GM21528 (cell line): Measurements from ENCODE around the gene GALNT2.
A peak's percentile ranks its signal among the peaks of the same experiment; 100 is the strongest.

Source experiments
- ATAC-seq: cut with Tn5 transposase; IDR thresholded peaks from one replicate; pipeline ENCODE4 v1.9.1; 2021; ENCODE audit warnings: mild to moderate bottlenecking, moderate library complexity; ENCODE audit not compliant: unreplicated experiment, low FRiP score

The GALNT2 gene

GRCh38 chr1:230066466-230067404 is at the start of gene GALNT2:
Gene GALNT2, plus strand, starts transcription at chr1:230067238. Its CDS starts 43 bp downstream, at chr1:230067281.
- ATAC-seq, result peak; percentile 89

GRCh38 chr1:230020451-230020850 is 46.6 kb upstream of the GALNT2 start:
- no peak for ATAC-seq

- no peak for ATAC-seq
Measured at GRCh38 chr1:230022666-230023380, 44.2 kb upstream of the GALNT2 start.

- no peak for ATAC-seq
Measured at GRCh38 chr1:230025686-230026085, 41.4 kb upstream of the GALNT2 start.

- no peak for ATAC-seq
Measured at GRCh38 chr1:230026139-230026538, 40.9 kb upstream of the GALNT2 start.

GRCh38 chr1:230026572-230026971 is 40.5 kb upstream of the GALNT2 start:
- ATAC-seq, result no peak

GRCh38 chr1:230028602-230029223 is 38.3 kb upstream of the GALNT2 start:
- no peak for ATAC-seq

GRCh38 chr1:230029244-230029941 is 37.6 kb upstream of the GALNT2 start:
- ATAC-seq, result no peak

- ATAC-seq, result no peak
Measured at GRCh38 chr1:230030122-230030821, 36.8 kb upstream of the GALNT2 start.

- ATAC-seq, result no peak
Measured at GRCh38 chr1:230031131-230031530, 35.9 kb upstream of the GALNT2 start.

GRCh38 chr1:230032516-230033281 is 34.3 kb upstream of the GALNT2 start:
- ATAC-seq, result no peak

GRCh38 chr1:230037261-230037660 is 29.8 kb upstream of the GALNT2 start:
- no peak for ATAC-seq

- ATAC-seq, result no peak
Measured at GRCh38 chr1:230040440-230040839, 26.6 kb upstream of the GALNT2 start.

- no peak for ATAC-seq
Measured at GRCh38 chr1:230043081-230043480, 24.0 kb upstream of the GALNT2 start.

- ATAC-seq, result no peak
Measured at GRCh38 chr1:230044729-230045128, 22.3 kb upstream of the GALNT2 start.

- no peak for ATAC-seq
Measured at GRCh38 chr1:230047114-230047865, 19.7 kb upstream of the GALNT2 start.

GRCh38 chr1:230048322-230048721 is 18.7 kb upstream of the GALNT2 start:
- no peak for ATAC-seq

GRCh38 chr1:230048922-230049321 is 18.1 kb upstream of the GALNT2 start:
- ATAC-seq, result no peak
